ENCODE results near the gene CDYL. TPM values are rescaled to one million over a fixed set of nuclear protein-coding genes. Genes with fewer than 3 reads are reported as not detected.
A peak's percentile ranks its signal among the peaks of the same experiment; 100 is the strongest.
"Not testable (repeated sequence)": the region's sequence is repeated elsewhere in the genome, so short reads cannot be mapped to it uniquely, and the experiment has no call there.

Gene CDYL
- total RNA-seq, 1 donor from 2014 or later, result 74.1 TPM

DNA sequence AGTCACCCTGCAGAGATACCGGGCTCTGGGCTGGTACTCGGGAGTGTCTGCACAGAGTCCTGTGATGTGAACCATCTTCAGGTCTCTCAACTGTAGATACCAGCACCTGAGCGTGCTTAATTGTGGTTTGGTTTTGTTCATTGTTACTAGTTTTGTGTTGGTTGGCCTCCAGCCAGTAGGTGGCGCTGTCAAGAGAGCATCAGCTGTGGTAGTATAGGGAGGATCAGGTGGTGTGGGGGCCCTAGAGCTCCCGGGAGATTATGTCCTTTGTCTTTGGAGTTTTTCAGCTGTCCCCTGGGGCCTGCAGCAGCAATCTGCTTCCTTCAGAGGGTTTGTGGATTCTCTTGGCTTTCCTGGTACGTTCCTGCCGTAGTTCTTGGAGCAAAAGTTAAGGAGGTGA lies 67.9 kb downstream of the CDYL start:
- H3K36me3 Mint-ChIP-seq, result peaks cover 28% of the 10 kb centered on the region
- H3K27me3 Mint-ChIP-seq, result no peaks in the 10 kb centered on the region
- TF ChIP-seq, protein P1, sequence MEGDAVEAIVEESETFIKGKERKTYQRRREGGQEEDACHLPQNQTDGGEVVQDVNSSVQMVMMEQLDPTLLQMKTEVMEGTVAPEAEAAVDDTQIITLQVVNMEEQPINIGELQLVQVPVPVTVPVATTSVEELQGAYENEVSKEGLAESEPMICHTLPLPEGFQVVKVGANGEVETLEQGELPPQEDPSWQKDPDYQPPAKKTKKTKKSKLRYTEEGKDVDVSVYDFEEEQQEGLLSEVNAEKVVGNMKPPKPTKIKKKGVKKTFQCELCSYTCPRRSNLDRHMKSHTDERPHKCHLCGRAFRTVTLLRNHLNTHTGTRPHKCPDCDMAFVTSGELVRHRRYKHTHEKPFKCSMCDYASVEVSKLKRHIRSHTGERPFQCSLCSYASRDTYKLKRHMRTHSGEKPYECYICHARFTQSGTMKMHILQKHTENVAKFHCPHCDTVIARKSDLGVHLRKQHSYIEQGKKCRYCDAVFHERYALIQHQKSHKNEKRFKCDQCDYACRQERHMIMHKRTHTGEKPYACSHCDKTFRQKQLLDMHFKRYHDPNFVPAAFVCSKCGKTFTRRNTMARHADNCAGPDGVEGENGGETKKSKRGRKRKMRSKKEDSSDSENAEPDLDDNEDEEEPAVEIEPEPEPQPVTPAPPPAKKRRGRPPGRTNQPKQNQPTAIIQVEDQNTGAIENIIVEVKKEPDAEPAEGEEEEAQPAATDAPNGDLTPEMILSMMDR (conservative IDR thresholded peaks at IDR 0.05), result peak; percentile 53
- DNase-seq (ENCODE audit: extremely low spot score, unreplicated experiment), result no peak
- H3K4me1 Mint-ChIP-seq (ENCODE audit: unreplicated experiment), result peaks cover 18% of the 10 kb centered on the region
- no peak overlapping the region for H3K27ac Mint-ChIP-seq
- no peak overlapping the region for H3K4me3 Mint-ChIP-seq
- H3K9me3 Mint-ChIP-seq, result peaks cover 12% of the 10 kb centered on the region

DNA sequence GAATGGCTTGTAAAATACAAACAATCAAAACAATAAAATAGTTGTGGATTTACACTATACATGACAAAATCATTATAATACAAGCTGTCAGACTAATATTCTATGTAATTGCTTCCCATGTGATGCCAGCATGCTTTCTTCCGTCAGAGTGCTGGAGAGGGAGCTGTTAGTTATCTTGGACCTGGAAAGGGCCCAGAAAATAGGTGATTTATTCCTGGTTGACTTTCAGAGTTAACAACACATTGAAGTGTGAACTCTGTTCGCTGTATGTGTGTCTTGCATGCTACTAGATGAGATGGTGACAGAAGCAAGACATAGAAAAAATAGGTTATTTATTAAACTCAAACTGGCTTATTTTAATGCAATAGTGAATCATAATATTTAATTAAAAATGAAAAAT lies 70.2 kb downstream of the CDYL start:
- Mint-ChIP-seq H3K4me1 (ENCODE audit: unreplicated experiment) (peaks cover 26% of the 10 kb centered on the region), H3K4me3 (no peak overlapping the region), H3K27me3 (no peaks in the 10 kb centered on the region), H3K27ac (no peak overlapping the region), H3K36me3 (peaks cover 15% of the 10 kb centered on the region), H3K9me3 (peaks cover 7% of the 10 kb centered on the region)
- DNase-seq (ENCODE audit: extremely low spot score, unreplicated experiment), result no peak
- TF ChIP-seq, protein P1 (conservative IDR thresholded peaks at IDR 0.05), result no peak

DNA sequence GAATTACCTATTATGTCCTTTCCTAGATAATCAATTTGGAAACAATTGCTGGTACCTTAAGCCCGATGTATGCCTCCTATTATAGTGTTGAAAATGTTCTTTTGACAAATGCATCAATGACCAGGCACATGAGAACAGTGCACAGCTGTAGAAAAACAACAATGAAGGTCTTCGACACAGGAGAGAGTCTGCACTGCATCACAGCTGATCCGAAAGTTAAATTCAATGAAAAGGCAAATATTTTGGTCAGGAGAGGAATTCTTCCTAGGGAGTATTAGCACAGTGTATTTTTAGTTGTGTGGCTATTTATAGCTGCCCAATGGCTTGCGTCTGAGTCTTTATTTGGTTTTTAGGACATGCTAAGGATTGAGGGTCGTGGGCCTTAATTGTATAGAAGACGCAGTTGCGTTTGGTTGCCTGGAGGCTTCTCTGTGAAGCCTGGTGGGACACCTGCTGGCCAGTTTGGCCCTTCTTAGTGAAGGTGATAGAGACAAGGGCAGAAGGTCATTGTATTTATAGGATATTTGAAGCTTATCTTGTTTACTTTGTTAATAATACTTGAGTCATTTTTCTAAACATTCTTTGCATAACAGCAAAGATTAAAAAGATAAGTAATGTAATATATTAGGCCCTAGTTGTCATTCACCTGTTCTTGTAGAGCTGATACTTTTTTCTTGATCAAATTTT lies 72.3 kb downstream of the CDYL start:
- Mint-ChIP-seq H3K4me1 (ENCODE audit: unreplicated experiment) (peaks cover 26% of the 10 kb centered on the region), H3K27me3 (no peaks in the 10 kb centered on the region), H3K36me3 (peaks cover 15% of the 10 kb centered on the region), H3K27ac (peak overlapping the region; percentile 50), H3K4me3 (no peak overlapping the region), H3K9me3 (peaks cover 7% of the 10 kb centered on the region)
- DNase-seq (ENCODE audit: extremely low spot score, unreplicated experiment), result no peak
- TF ChIP-seq, protein P1 (conservative IDR thresholded peaks at IDR 0.05), result peak; percentile 55

DNA sequence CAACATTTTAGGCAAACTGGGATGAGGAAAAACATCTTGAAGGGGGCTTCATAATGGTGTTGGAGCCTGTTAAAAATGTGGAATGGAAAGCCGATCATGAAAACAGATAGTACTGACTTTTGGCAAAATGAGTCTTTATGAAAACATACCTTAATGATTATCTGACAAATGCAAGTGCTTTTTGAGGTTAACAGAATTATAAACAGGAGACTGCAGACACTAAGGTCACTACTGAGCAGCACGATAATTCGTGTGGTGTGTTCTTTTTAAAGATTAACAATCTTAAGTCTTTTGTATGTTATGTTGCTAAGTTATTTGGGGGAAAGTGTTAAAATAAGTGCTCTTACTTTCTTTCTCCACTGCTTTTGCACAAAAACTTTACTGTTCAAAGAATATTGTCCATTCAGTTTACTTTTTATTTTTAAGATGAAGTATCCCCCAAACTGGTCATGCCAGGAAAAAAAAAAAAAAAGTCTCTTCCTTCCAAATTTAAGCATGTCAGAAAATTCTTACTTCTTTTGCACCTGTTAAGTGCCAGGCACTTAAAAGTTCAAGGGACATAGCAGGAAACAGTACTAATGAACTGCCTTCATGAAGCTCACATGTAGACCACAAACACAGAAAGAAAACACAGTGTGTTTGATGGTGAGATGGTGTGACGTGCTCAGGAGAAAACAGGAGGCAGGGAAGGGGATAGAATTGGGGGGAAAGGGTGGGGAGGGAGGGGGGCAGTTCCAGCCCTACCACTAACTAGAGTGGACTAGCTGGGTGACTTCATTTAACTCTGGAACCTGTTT lies 73.2 kb downstream of the CDYL start:
- DNase-seq (ENCODE audit: extremely low spot score, unreplicated experiment), result no peak
- H3K36me3 Mint-ChIP-seq, result peaks cover 9% of the 10 kb centered on the region
- H3K9me3 Mint-ChIP-seq, result no peaks in the 10 kb centered on the region
- no peaks in the 10 kb centered on the region for H3K27me3 Mint-ChIP-seq
- H3K4me3 Mint-ChIP-seq, result no peak overlapping the region
- H3K27ac Mint-ChIP-seq, result peak overlapping the region; percentile 50
- peaks cover 30% of the 10 kb centered on the region for H3K4me1 Mint-ChIP-seq (ENCODE audit: unreplicated experiment)
- TF ChIP-seq, protein P1 (conservative IDR thresholded peaks at IDR 0.05), result no peak

DNA sequence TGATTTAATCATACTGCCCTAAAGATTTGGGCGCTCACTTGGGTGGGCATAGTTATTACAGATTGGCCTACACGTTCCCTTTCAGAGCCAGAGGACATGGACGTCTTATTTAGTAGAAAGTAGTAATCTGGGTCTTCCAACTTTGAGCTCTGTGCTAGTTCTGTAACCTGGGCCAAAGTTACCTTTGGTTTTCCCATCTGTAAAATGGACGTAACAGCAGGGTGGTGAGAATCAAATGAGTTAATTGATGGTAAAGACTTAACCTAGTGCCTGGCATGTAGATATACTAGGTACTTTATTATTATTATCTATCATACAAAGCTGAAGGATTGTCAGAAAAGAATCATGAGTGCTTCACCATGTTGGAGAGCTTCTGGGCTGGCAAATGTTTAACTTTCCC lies 74.8 kb downstream of the CDYL start:
- DNase-seq (ENCODE audit: extremely low spot score, unreplicated experiment), result no peak
- Mint-ChIP-seq H3K9me3 (no peaks in the 10 kb centered on the region), H3K27ac (no peak overlapping the region), H3K4me1 (ENCODE audit: unreplicated experiment) (peaks cover 30% of the 10 kb centered on the region), H3K36me3 (peaks cover 6% of the 10 kb centered on the region), H3K4me3 (no peak overlapping the region), H3K27me3 (no peaks in the 10 kb centered on the region)
- TF ChIP-seq, protein P1 (conservative IDR thresholded peaks at IDR 0.05), result no peak

DNA sequence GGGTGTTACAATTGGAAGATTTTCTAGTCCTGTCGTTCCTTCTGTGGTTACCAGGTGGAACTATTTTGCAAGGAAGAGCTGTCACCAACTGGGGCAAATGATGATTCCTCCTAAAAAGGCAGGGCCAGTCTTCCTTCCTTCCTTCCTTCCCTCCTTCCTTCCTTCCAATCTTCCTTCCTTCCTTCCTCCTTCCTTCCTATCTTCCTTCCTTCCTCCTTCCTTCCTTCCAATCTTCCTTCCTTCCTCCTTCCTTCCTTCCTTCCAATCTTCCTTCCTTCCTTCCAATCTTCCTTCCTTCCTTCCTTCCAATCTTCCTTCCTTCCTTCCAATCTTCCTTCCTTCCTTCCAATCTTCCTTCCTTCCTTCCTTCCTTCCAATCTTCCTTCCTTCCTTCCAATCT lies 76.0 kb downstream of the CDYL start:
- H3K27me3 Mint-ChIP-seq; H3K36me3 Mint-ChIP-seq; DNase-seq (ENCODE audit: extremely low spot score, unreplicated experiment); H3K9me3 Mint-ChIP-seq; H3K4me3 Mint-ChIP-seq; H3K27ac Mint-ChIP-seq: not testable (repeated sequence)
- peaks cover 27% of the 10 kb centered on the region for H3K4me1 Mint-ChIP-seq (ENCODE audit: unreplicated experiment)

Data from type B pancreatic cell (in vitro differentiated cells).